PC-9 (cell line): Measurements from ENCODE around the gene ZNF880.

ENCODE experiments used
- CTCF ChIP-seq: fragments of 200-600 bp; sonication (generic); conservative IDR thresholded peaks from 2 replicates; pipeline ENCODE4 v1.6.1; 2017; ENCODE audit warnings: mixed run types, antibody characterized with exemption, mild to moderate bottlenecking, moderate library complexity
- EZH2 ChIP-seq: fragments of 200-600 bp; sonication (generic); IDR thresholded peaks from 2 replicates; pipeline ENCODE4 v1.8.0; 2017; ENCODE audit warnings: antibody characterized with exemption, low read depth

DNA sequence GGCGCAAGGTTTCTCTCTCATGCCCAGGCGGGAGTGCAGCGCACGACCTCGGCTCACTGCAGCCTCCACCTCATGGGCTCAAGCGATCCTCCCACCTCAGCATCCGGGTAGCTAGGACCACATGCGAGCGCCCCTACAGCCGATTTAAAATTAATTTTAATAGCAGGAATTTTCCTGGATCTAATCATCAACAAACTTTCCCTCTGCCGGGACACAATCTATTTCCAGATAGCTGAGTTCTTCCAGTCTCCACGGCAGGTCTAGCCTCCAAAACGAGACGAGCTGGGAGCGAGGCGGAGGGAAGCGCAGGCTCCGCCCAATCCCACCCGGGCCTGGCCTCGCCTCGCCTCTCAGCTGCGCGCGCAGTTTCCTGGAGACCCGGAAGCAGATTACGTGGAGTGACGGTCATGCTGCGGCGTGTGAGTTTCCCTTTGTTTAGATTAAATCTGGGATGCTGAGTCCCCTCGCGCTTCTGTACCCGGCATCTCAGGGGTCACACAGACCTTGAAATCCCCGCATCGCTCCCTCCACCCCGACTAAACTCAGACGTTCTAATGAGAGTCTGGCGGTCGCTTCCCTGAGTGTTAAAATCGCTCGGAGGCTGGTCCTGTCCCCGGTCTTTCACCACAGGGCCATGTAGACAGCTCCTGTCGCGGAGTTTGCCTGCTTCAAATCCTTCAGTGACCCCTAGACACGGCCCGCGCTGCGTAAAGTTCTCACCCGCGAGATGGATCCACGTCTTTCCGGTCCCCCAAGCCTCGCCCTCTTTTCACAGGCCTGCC, at the start of gene ZNF880:
- TF ChIP-seq CTCF (no peak), EZH2 (no peak)
